H9 (cell line): ENCODE measurements around the gene ZNF362. TPM values are rescaled to one million over a fixed set of nuclear protein-coding genes. Genes with fewer than 3 reads are reported as not detected.

Experiments used
- DNase-seq: peaks from one replicate; pipeline ENCODE4 v3.0.0-alpha.2; 2017
- H2AFZ ChIP-seq: one replicate; pipeline ENCODE4 v1.6.1; 2013; ENCODE audit warnings: mild to moderate bottlenecking, low read length, control low read depth, moderate library complexity
- H2AK5ac ChIP-seq: 2 replicates; pipeline ENCODE4 v1.6.1; 2013; ENCODE audit warnings: low read length, control low read depth, mixed read lengths; ENCODE audit not compliant: insufficient read length
- H2BK120ac ChIP-seq: one replicate; pipeline ENCODE4 v1.6.1; 2013; ENCODE audit warnings: low read depth, mild to moderate bottlenecking, low read length, control low read depth, inconsistent platforms; ENCODE audit not compliant: poor library complexity, severe bottlenecking
- H2BK12ac ChIP-seq: 2 replicates; pipeline ENCODE4 v1.6.1; 2013; ENCODE audit warnings: low read length, control low read depth, mixed read lengths, low read depth; ENCODE audit not compliant: insufficient read length
- H2BK15ac ChIP-seq: 2 replicates; pipeline ENCODE4 v1.6.1; 2013; ENCODE audit warnings: low read depth, low read length, control low read depth
- H2BK20ac ChIP-seq: one replicate; pipeline ENCODE4 v1.6.1; 2013; ENCODE audit warnings: low read depth, mild to moderate bottlenecking, low read length, control low read depth, inconsistent platforms; ENCODE audit not compliant: poor library complexity, severe bottlenecking
- H2BK5ac ChIP-seq: 2 replicates; pipeline ENCODE4 v1.6.1; 2013; ENCODE audit warnings: low read length, control low read depth, mixed read lengths; ENCODE audit not compliant: insufficient read length
- H3K14ac ChIP-seq: 2 replicates; pipeline ENCODE4 v1.6.1; 2013; ENCODE audit warnings: low read length, control low read depth; ENCODE audit not compliant: insufficient read depth
- H3K18ac ChIP-seq: 2 replicates; pipeline ENCODE4 v1.6.1; 2013; ENCODE audit warnings: low read depth, mild to moderate bottlenecking, mixed read lengths, low read length, control low read depth; ENCODE audit not compliant: insufficient read length
- H3K23ac ChIP-seq: 2 replicates; pipeline ENCODE4 v1.6.1; 2013; ENCODE audit warnings: low read length, control low read depth, mixed read lengths, low read depth; ENCODE audit not compliant: insufficient read length
- H3K23me2 ChIP-seq: 2 replicates; pipeline ENCODE4 v1.6.1; 2013; ENCODE audit warnings: low read depth, mild to moderate bottlenecking, mixed read lengths, low read length, control low read depth; ENCODE audit not compliant: insufficient read length, poor library complexity, severe bottlenecking
- H3K27ac ChIP-seq: 2 replicates; pipeline ENCODE4 v1.5.1; 2013; ENCODE audit warnings: low read length, control low read depth, mixed read lengths, low read depth; ENCODE audit not compliant: insufficient read length
- H3K27me3 ChIP-seq: 2 replicates; pipeline ENCODE4 v1.6.1; 2013; ENCODE audit warnings: low read length, control low read depth, inconsistent platforms; ENCODE audit not compliant: insufficient read depth
- H3K4ac ChIP-seq: 2 replicates; pipeline ENCODE4 v1.6.1; 2013; ENCODE audit warnings: low read depth, mild to moderate bottlenecking, control low read depth, inconsistent platforms, low read length, moderate library complexity
- H3K4me1 ChIP-seq: 2 replicates; pipeline ENCODE4 v1.6.1; 2013; ENCODE audit warnings: low read length, control low read depth, inconsistent platforms; ENCODE audit not compliant: insufficient read depth
- H3K4me2 ChIP-seq: 2 replicates; pipeline ENCODE4 v1.6.1; 2013; ENCODE audit warnings: low read length, control low read depth, mixed read lengths; ENCODE audit not compliant: insufficient read length, insufficient read depth
- H3K56ac ChIP-seq: 2 replicates; pipeline ENCODE4 v1.6.1; 2013; ENCODE audit warnings: low read depth, mild to moderate bottlenecking, mixed read lengths, low read length, control low read depth; ENCODE audit not compliant: insufficient read length
- H3K79me1 ChIP-seq: 2 replicates; pipeline ENCODE4 v1.6.1; 2013; ENCODE audit warnings: low read depth, mild to moderate bottlenecking, moderate library complexity, low read length, control low read depth, inconsistent platforms; ENCODE audit not compliant: insufficient read depth, poor library complexity, severe bottlenecking
- H3K79me2 ChIP-seq: 2 replicates; pipeline ENCODE4 v1.6.1; 2013; ENCODE audit warnings: low read length, control low read depth, inconsistent platforms; ENCODE audit not compliant: insufficient read depth
- H3K9ac ChIP-seq: 2 replicates; pipeline ENCODE4 v1.6.1; 2013; ENCODE audit warnings: low read length, control low read depth, mixed read lengths; ENCODE audit not compliant: insufficient read length; ENCODE audit errors: extremely low read depth
- H3K9me3 ChIP-seq: one replicate; pipeline ENCODE4 v1.6.1; 2013; ENCODE audit warnings: low read depth, low read length, inconsistent platforms; ENCODE audit not compliant: control insufficient read depth
- H3T11ph ChIP-seq: one replicate; pipeline ENCODE4 v1.6.1; 2013; ENCODE audit warnings: mild to moderate bottlenecking, low read length, control low read depth, inconsistent platforms
- H4K20me1 ChIP-seq: one replicate; pipeline ENCODE4 v1.6.1; 2013; ENCODE audit not compliant: control insufficient read depth, insufficient read length, insufficient read depth
- H4K5ac ChIP-seq: 2 replicates; pipeline ENCODE4 v1.6.1; 2013; ENCODE audit warnings: low read depth, mild to moderate bottlenecking, mixed read lengths, low read length, control low read depth; ENCODE audit not compliant: insufficient read length
- H4K8ac ChIP-seq: replicated peaks from 2 replicates; pipeline ENCODE4 v1.6.1; 2013; ENCODE audit warnings: low read length, control low read depth, mixed read lengths, low read depth; ENCODE audit not compliant: insufficient read length
- H4K91ac ChIP-seq: 2 replicates; pipeline ENCODE4 v1.6.1; 2013; ENCODE audit warnings: low read depth, mild to moderate bottlenecking, moderate library complexity, mixed read lengths, low read length, control low read depth; ENCODE audit not compliant: insufficient read length
- H3K27ac Mint-ChIP-seq, 3 experiments: 2 replicates in 2 of 3; 3 replicates in 1 of 3; pipeline ENCODE4 v1.8.0; 2020 to 2021; ENCODE audit warnings: mixed read lengths in 3 of 3, mild to moderate bottlenecking in 1 of 3, moderate library complexity in 1 of 3
- H3K27me3 Mint-ChIP-seq: 2 replicates; pipeline ENCODE4 v1.8.0; 2021; ENCODE audit warnings: low read depth, mild to moderate bottlenecking, moderate library complexity, mixed read lengths
- H3K36me3 Mint-ChIP-seq, 3 experiments: 2 replicates in 2 of 3; 3 replicates in 1 of 3; pipeline ENCODE4 v1.8.0; 2020 to 2021; ENCODE audit warnings: low read depth in 3 of 3, mixed read lengths in 3 of 3; ENCODE audit not compliant: insufficient read depth in 1 of 3
- H3K4me1 Mint-ChIP-seq, 2 experiments: 2 replicates each; pipeline ENCODE4 v1.8.0; 2020; ENCODE audit warnings: mixed read lengths in 2 of 2
- H3K4me3 Mint-ChIP-seq, 2 experiments: 2 replicates in 1 of 2; 3 replicates in 1 of 2; pipeline ENCODE4 v1.8.0; 2020 to 2021; ENCODE audit warnings: mild to moderate bottlenecking in 2 of 2, mixed read lengths in 2 of 2, moderate library complexity in 1 of 2
- H3K9me3 Mint-ChIP-seq, 2 experiments: 2 replicates in 1 of 2; 3 replicates in 1 of 2; pipeline ENCODE4 v1.8.0; 2020; ENCODE audit warnings: mild to moderate bottlenecking in 2 of 2, mixed read lengths in 2 of 2, moderate library complexity in 1 of 2
- WGBS: extraction: QIAGEN DNeasy Blood & Tissue Kit; methylation state at CpG from one replicate; pipeline ENCODE4 v1.1.7; 2013; ENCODE audit warnings: missing lambda C conversion rate, low lambda C conversion rate, mixed read lengths; ENCODE audit not compliant: insufficient read length; ENCODE audit errors: extremely low coverage; 5-methylcytosine and 5-hydroxymethylcytosine counted together
- total RNA-seq: library from RNA; stranded (reverse); gene quantifications from 2 replicates; pipeline ENCODE4 v1.2.1, GENCODE V29; 2021
- TF ChIP-seq, protein P1 (sequence below): fragments of 200-600 bp; sonication (generic); conservative IDR thresholded peaks from 3 replicates; pipeline ENCODE4 v1.8.0; 2021; ENCODE audit warnings: antibody characterized with exemption, mild to moderate bottlenecking

ZNF362 gene
- total RNA-seq, 1 experiment from 2014 or later, result 18.7 TPM

DNA sequence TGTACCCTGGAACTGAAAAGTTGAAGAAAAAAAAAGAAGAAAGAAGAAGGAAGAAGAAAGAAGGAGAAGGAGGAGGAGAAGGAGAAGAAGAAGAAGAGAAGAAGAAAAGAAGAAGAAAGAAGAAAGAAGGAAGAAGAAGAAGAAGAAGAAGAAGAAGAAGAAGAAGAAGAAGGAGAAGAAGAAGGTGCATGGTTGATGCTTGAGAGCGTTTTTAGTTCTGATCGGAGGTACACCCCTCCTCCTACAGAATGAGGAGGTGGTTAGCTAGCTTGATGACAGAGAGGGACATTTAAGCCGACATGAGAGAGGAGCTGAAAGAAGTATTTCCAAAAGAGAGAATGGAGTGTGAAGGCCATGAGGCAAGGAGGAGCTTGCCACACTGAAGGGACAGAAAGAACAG lies 5.6 kb upstream of the ZNF362 start:
- H3K27ac ChIP-seq, result no peak overlapping the region
- H3K27me3 Mint-ChIP-seq, result peaks cover 69% of the 10 kb centered on the region

More for the DNA sequence above, 5.6 kb upstream of the ZNF362 start:
- no peak for DNase-seq
- TF ChIP-seq, protein P1, sequence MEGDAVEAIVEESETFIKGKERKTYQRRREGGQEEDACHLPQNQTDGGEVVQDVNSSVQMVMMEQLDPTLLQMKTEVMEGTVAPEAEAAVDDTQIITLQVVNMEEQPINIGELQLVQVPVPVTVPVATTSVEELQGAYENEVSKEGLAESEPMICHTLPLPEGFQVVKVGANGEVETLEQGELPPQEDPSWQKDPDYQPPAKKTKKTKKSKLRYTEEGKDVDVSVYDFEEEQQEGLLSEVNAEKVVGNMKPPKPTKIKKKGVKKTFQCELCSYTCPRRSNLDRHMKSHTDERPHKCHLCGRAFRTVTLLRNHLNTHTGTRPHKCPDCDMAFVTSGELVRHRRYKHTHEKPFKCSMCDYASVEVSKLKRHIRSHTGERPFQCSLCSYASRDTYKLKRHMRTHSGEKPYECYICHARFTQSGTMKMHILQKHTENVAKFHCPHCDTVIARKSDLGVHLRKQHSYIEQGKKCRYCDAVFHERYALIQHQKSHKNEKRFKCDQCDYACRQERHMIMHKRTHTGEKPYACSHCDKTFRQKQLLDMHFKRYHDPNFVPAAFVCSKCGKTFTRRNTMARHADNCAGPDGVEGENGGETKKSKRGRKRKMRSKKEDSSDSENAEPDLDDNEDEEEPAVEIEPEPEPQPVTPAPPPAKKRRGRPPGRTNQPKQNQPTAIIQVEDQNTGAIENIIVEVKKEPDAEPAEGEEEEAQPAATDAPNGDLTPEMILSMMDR, result no peak
- WGBS, result no CpG with 5 or more reads among the region's 3 CpGs
- Histone ChIP-seq H3K23ac (no peak overlapping the region), H4K5ac (no peak overlapping the region), H4K91ac (no peak overlapping the region), H3K4me2 (no peak overlapping the region), H3K27me3 (no peaks in the 10 kb centered on the region; the same call in 1 of the 2 replicates), H3K79me1 (no peaks in the 10 kb centered on the region), H3K14ac (no peak overlapping the region), H2BK15ac (no peak overlapping the region), H3K18ac (no peak overlapping the region), H2BK120ac (no peak overlapping the region), H2BK12ac (no peak overlapping the region), H2BK5ac (no peak overlapping the region), H4K20me1 (no peaks in the 10 kb centered on the region), H4K8ac (no peak overlapping the region), H3K56ac (no peak overlapping the region), H3K23me2 (peaks cover 3% of the 10 kb centered on the region), H2AK5ac (no peak overlapping the region), H3K4ac (no peak overlapping the region), H3K79me2 (no peaks in the 10 kb centered on the region), H2AFZ (no peak overlapping the region), H3K9me3 (no peaks in the 10 kb centered on the region), H3T11ph (no peak overlapping the region), H3K9ac (no peak overlapping the region), H3K4me1 (peaks cover 3% of the 10 kb centered on the region; the same call in 1 of the 2 replicates), H2BK20ac (no peak overlapping the region)
- Mint-ChIP-seq H3K4me3 (no peak overlapping the region), H3K9me3 (no peaks in the 10 kb centered on the region), H3K36me3 (no peaks in the 10 kb centered on the region), H3K4me1 (peaks cover 19 to 27% of the 10 kb centered on the region in 2 experiments), H3K27ac (no peak overlapping the region)
